Stimulated activated CD4-positive, alpha-beta T cell treated with anti-CD3 and anti-CD28 coated beads, Interleukin-15, amount 100 ng/mL, for 24 hours (primary cell): Measurements from ENCODE around the gene SGF29.
"Not testable (repeated sequence)": the region's sequence is repeated elsewhere in the genome, so short reads cannot be mapped to it uniquely, and the experiment has no call there.

Experiments used
- DNase-seq: peaks from one replicate; pipeline ENCODE4 v3.0.0-alpha.2; 2020

The SGF29 gene

DNA sequence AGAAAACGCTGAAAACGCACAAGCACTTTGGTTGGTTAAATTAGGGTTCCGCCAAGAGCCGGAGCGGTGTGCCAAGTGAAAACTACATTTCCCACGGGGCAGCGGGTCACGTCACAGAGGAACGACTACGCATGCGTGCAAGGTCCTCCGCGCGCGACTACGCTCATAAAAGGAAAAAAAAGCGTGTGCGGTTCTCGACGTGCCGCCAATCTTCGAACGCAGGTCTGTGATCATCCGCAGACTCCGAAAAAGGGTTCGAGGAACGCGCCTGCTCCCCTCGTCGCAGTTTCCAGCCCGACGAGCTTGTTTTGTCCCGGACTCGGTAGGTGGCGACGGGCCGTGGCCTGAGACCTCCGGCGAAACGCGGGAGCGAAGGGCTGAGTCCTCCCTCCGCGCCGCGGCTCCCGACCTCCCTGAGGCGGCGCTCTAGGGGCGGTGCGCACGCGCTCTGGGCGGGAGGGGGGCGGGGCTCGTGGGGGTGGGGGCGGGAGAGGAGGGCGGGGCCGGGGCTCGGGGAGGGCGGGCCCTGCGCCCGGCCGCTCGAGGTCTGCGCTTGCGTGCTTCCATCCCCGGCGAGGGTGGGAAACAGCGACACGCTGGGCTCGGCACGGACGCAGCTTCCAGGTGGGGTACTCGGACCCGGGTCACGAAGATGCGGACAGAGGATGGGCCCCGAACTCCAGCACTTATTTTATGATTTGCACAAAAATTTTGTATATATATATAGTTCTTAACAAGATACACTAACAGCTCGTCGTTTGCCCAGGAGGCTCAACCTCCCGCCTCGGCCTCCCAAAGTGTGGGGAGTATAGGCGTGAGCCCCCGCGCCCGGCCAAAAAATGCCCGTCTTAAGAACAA is at the start of gene SGF29:
Gene SGF29, plus strand, starts transcription at position 145 of the 858 bp plus-strand sequence. CDS start 27,150 bp downstream, outside the sequence.
- peak; percentile 93 for DNase-seq

DNA sequence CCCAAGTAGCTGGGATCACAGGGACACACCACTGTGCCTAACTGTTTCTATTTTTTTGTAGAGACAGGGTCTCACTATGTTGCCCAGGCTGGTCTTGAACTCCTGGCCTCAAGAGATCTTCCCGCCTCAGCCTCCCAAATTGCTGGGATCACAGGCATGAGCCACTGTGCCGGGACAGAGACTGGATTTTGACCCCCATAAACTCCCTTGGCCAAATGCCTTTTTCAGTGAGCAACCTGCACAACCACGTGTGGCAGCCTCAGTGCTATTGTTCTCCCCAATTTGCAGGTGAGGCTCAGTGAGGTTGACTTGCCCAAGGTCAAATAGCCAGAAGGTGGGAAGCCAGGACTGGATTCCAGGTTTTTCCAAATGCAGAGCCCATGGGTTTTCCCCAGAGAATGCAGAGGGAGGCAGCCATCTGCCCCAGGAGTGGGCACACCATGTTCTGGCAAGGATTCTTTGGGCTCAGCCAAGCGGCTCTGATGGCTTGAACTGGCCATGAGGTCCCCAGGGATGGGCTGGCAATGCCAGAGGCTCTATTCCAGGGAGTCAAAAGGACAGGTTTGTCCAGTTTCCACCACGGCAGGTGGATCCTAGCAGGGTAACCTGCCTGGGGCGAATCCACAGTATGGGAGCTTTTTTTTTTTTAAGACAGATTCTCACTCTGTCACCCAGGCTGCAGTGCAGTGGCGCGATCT is 48.9 kb upstream of the SGF29 start:
- DNase-seq = no peak

DNA sequence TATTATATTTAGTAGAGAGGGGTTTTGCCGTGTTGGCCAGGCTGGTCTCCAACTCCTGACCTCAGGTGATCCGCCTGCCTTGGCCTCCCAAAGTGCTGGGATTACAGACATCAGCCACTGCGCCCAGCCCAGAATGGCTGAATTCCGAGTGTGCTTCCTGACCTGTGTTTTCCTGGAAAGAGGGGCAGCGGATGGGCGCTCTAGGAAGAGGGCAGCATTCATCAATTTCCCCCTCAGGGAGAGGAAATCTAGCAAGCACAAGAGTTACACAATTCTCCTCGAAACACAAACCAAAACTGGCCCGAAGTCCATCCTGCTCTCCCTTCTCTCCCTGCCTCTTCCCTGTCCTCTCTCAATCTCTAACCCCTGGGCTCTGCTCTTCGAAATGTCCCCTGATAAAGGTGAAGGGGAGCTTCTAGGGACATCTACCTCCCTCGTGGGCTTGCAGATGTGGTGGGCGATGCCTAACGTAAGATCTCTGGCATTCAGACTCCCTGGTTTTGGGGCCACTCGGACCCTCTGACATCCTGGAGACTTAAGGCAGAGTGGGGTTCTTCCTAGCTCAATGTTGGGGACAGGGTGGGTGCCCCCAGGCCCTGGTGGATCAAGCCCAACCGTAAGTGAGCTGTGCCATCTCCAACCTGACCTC is 48.1 kb upstream of the SGF29 start:
- DNase-seq = no peak

DNA sequence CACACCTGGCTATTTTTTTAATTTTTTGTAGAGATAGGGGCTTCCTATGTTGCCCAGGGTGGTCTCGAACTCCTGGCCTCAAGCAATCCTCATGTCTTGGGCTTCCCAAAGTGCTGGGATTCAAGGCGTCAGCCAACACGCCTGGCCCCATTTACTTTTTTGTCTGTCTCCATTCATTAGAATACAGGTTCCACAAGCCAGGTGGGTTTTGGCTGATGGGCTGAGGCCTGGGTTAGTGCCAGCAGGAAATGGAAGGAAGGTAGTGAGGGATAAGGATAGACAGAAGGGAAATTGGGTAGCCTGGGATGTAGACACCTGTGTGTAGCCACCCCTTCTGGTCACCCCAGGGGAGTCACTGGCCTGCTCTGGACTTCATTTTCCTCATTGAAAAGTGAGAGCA is 42.7 kb upstream of the SGF29 start:
- no peak for DNase-seq

DNA sequence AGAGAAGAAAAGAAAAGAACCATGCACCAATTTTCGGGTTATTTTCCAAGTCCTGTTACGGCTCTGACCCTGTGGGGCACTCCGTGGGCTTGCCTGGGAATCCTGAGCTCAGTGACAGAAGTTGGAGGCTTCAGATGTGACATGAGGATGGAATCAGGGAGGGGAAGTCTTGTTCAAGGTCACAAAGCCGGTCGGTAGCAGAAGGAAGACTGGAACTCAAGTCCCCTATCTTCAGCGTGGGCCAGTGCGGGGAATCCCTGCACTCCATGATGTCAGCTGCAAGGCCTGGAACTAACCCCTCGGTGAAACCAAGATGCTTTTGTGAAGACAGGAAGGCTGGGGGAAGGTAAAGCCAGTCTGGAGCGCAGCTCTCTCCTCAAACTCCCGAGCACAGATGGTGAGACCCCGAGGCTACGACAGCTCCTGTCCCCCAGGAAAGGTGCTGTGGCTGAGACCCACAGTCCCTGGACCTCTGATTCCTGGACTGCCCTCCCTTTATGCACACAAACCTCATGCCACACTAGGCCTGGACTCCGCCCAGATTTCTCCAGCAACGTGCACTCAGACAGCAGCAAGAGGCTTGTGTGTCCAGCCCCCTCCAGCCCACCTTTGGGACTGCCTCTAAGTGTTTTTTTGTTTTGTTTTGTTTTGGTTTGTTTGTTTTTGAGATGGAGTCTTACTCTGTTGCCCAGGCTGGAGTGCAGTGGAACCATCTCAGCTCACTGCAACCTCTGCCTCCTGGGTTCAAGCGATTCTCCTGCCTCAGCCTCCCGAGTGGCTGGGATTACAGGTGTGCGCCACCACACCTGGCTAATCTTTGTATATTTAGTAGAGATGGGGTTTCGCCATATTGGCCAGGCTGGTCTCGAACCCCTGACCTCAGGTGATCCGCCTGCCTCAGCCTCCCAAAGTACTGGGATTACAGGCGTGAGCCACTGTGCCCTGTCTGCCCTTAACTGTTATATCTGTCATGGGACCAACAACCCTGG is 41.6 kb upstream of the SGF29 start:
- DNase-seq = no peak

DNA sequence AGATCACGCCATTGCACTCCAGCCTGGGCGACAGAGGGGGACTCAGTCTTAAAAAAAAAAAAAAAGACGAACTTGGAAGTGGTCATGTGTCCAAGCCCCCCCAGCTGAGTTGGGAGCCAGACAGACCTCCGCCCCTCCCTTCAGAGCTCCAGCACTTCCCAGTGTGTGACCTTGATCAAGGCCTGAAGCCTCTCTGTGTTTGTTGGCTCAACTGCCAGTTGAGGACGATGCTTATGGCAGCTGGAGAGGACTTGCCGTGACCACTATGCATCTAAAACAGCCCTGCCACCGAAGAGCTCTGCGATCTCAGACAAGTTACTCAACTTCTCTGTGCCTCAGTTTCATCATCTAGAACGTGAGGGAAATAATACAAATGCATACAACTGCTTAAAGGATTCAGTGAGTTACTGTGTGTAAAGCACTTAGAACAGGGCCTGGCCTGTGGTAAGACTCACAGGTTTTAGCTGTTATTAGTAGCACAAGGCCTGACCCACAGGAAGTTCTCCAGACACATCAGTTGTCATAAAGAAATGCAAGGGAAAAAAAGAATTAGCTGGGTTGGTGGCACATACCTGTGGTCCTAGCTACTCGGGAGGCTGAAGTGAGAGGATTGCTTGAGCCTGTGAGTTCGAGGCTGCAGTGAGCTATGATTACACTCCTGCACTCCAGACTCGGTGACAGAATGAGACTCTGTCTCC is 40.1 kb upstream of the SGF29 start:
- no peak for DNase-seq

DNA sequence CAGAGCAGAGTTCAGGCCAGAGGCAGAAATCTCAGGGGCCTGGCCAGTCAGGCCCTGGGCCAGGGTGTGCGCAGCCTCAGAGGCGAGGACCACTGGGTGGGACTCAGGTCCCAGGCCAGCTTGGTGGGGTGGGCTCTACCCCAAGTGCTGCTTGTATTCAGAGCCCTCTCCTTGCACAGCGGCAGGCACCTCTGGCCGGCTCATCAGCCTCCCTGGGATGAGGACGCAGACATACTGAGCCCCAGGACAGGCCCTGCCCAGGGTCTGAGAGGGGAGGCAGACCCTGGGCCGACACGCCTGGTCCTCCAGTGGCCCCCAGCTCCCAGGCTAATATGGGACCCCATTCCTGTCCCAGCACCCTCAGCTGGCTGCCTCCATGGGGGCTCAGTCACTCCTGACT is 39.5 kb upstream of the SGF29 start:
- DNase-seq = no peak

DNA sequence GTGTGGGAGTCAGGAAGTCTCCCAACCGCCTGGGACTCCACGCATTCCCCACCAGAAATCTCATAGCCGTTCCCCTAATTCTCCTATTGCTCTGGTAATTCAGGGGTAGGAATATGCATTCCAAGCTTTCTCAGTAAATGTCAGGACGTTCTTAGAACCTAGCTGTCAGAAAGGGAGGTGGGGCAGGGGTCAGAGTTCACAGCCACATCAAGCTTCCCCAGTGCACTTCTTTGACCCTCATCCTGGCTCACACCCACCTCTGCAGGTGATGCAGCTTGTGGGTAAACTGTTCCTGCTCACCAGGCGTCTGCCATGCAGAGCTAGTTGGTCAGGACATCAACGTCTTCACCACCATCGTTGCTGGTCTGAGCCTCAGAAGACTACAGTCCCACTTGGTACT is 33.0 kb upstream of the SGF29 start:
- no peak for DNase-seq

DNA sequence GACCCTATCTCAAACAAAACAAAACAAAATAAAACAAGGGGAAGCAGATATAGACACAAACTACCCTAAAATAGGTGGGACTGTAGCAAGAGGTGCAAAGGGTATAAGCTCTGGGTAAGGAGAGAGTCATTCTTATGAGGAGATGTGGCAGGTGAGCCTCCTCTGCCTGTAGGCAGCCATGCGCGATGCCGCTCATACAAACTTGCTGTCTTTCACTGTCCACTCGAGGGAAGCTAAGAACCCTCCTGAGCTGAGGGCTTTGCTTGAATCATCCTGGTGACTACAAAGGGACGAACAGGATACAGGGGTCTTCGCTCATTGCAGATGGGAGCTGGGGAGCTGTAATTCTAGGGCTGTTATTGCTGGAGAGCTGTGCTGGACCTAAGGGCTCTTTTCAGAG is 32.3 kb upstream of the SGF29 start:
- no peak for DNase-seq

DNA sequence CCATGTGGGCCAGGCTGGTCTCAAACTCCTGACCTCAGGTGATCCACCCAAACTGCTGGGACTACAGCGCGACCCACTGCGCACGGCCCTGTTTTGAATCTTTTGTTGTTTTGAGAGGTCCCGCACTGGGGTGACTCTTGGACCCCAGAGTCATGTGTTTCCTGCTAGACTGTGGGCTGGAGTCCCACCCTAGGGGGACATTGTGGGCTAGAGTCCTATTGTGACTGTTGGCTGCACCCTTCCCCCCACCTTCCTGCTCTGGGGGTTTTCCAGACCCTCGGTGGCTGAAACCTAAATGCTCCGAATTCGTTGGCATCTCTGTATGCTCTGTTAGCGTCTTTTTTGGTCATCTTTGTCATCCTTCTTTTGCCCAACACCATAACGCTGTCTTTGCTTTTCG is 30.9 kb upstream of the SGF29 start:
- no peak for DNase-seq

DNA sequence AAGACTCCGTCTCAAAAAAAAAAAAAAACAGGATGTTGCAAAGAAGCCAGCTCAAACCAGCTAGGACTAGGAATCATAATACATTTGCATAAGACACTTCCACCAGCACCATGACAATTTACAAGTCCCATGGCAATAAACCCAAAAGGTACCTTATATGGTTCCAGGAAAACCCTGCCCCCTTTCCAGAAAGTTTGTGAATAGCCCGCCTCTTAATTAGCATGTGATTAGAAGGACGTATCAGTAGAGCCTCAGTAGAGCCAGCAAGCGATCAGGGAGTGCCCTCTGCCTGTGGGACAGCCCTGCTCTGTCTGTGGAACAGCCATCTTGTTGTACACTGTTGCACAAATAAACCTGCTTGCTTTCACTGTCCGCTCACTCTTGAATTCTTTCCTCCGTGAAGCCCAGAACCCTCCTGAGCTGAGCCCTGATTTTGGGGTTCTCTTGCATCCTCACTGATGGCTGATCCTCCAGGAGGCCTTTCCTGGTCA is 29.0 kb upstream of the SGF29 start:
- no peak for DNase-seq

DNA sequence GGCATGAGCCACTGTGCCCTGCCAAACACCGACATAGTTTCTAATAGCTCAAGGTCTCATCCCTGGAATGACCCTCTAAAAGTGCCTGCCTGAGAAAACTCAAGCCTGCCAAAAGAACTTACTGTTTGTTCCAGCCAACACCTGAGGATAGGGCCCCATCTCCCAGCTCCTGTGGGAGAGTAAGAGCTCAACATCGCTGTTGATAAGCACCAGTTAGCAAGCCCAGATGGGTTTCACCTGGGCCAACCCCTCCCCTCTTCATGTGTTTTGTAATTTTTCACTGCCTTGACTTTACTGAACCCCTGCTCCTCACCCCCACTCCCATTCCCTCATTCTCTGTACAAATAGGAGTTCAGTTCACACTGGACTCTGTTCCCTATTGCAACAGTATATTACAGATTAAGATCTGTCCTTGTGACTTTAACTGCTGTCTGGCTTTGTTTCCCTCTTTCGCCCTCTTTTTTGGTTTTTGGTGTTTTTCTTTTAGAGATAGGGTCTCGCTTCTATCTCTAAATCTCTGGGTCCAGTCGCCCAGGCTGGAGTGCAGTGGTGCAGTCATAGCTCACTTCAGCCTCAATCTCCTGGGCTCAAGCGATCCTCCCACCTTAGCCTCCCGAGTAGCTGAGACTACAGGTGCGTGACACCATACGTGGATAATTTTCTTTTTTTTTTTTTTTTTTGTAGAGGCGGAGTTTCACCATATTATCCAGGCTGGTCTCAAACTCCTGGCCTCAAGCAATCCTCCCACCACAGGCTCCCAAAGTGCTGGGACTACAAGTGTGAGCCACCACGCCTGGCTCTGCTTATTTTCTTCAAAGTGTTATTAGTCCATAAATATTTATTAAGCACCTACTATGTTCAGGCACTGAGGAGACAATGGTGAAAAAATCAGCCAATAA is 27.3 kb upstream of the SGF29 start:
- DNase-seq = no peak

DNA sequence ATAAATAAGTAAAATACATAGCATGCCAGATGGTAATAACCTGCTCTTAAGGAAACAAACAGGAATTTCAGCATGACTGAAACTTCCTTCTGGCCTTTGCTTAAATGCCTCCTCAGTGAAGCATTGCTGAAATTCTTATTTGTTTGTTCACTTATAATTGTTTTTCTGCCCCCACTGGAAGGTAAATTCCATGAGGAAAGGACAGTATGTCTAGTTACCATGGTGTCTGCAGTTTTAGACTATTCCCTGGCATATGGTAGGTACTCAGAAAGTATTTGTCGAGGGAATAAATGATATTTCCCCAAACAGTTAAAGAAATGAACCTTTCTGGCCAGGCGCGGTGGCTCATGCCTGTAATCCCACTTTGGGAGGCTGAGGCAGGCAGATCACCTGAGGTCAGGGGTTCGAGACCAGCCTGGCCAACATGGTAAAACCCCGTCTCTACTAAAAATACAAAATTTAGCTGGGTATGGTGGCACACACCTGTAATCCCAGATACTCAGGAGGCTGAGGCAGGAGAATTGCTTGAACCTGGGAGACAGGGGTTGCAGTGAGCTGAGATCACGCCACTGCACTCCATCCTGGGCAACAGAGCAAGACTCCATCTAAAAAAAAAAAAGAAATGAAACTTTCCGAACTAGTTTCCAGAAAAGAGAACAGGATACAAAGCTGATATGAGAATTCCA is 26.5 kb upstream of the SGF29 start:
- DNase-seq = not testable (repeated sequence)

DNA sequence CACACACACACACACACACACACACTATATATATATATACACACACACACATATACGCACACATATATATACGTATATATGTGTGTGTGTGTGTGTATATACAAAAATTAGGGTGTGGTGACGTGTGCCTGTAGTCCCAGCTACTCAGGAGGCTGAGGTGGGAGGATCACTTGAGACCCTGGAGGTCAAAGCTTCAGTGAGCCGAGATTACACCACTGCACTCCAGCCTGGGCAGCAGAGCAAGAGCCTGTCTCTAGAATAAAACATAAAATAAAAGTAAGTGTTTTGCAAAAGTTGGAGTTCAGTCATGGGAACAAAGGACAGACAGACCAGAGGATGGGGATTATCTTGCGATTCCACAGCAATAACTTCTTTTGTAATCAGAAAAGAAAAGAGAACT is 25.7 kb upstream of the SGF29 start:
- no peak for DNase-seq

DNA sequence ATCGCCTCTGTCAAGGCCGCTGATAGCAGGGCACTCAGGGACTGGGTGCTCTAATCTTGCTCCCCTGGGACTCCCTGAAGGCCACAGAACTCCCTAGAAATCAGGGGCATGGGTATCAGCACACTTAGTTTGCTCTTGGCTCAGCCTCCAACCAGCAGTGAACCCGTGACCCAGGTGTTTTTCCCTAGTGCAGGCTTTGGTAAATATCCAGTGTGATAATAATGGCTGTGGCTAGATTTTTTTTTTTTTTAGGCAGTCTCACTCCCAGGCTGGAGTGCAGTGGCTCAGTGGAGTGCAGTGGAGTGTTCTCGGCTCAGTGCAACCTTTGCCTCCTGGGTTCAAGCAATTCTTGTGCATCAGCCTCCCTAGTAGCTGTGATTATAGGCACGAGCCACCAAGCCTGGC is 25.3 kb upstream of the SGF29 start:
- DNase-seq = no peak

DNA sequence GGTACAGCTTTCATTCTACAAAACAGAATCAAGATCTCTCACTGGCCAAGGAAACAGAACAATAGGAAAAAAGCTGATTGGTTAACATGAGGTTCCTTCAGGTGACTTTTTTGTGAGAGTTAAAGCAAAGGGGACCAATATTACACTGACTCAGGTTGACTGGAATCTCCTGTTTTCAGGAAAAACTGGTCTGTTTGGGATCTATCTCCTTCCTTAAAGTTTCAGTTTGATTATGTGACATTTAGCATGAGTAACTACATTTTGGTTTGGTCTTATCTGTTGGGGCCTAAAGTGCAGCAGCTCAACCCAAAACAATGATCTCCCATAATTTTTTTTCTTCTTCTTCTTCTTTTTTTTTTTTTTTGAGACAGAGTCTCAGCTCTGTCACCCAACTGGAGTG is 24.6 kb upstream of the SGF29 start:
- DNase-seq = no peak

DNA sequence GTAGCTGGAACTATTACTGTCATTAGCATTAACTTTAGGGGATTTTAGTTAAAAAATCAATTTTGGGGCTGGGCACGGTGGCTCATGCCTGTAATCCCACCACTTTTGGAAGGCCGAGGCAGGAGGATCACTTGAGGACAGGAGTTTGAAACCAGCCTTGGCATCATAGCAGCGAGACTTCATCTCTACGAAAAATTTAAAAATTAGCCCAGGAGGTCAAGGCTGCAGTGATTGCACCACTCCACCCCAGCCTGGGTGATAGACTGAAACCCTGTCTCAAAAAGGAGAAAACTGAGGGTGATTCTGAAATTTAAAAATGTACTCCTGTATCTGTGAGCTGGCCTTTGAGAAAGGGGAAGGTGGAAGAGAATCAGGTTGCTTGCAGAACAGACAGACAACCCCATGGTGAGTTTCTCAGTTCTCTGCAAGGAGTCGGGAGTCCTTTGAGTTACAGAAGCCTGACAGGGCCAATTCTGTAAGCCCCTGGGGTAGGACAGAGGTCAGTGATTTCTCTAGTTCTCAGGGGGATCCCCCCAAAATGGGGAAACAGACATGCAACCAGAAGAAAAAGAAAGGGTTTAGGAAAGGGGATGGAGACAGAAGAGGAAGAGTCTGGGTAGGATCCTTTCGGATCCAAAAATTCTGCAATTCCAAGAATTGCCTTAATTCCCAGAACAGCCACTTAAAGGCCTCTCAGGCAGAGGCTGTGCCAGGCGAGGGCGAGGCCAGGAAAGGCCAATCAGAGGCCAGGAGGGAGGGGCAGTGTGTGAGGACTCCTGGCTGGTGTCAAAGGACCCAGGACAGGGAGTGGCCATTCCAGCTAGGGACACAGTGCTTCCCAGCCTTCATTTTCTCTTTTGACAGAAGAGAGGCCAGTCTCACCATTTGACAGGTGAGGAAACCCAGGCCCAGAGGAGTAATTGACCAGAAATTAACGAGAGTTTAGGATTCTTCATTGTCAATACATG is 21.7 kb upstream of the SGF29 start:
- DNase-seq = no peak

DNA sequence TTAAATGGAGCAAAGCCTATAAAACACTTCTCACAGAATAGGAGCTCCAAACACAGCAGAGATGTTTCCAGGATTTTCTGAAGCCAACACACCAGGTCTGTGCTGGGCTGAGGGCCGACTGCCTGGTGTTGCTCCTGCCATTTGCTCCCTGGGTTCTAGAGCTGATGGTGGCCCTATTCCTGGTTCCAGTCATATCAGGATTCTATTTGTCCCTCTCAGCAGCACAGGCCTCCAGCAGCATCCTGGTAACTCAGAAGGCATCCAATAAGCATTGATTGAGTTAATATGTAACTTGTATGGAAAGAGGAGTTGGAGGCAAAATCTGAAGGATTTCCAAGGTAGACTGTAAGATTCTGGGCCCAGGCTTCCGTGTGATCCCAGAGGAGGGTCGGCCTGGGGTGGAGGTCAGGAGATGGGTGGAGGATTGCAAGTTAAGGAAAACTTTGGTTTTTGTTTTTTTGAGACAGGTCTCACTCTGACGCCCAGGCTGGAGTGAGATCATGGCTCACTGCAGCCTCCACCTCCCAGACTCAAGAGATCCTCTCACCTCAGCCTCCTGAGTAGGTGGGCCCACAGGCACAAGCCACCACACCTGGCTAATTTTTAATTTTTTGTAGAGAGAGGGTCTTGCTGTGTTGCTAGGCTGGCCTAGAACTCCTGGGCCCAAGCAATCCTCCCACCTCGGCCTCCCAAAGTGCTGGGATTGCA is 20.6 kb upstream of the SGF29 start:
- no peak for DNase-seq
